GM18502 (cell line): ENCODE data around the gene IDUA.

ENCODE experiments used
- ATAC-seq: cut with Tn5 transposase; IDR thresholded peaks from one replicate; pipeline ENCODE4 v1.9.1; 2021; ENCODE audit warnings: mild to moderate bottlenecking; ENCODE audit not compliant: unreplicated experiment, poor library complexity

IDUA gene

DNA sequence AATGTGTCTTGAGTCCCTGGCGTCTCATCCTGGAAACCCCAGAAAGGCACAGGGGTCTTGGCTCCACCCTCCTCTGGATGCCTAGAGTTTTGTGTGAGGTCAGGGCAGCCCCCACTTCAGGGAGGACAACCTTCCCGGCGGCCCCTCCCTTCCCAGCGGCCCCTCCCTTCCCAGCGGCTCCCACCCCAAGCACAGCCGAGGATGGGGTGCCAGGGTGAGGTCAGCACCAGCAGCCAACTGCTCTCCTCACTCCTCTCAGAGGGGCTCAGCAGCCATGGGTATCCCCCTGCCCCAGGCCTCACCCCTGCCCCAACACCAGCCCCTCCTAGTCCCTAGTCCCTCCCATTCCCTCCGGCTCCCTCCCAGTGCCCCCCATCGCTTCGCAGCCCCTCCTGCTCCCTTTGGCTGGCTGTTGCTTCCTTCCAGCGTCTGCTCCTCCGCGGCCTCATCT is 30.9 kb upstream of the IDUA start:
- ATAC-seq: no peak

DNA sequence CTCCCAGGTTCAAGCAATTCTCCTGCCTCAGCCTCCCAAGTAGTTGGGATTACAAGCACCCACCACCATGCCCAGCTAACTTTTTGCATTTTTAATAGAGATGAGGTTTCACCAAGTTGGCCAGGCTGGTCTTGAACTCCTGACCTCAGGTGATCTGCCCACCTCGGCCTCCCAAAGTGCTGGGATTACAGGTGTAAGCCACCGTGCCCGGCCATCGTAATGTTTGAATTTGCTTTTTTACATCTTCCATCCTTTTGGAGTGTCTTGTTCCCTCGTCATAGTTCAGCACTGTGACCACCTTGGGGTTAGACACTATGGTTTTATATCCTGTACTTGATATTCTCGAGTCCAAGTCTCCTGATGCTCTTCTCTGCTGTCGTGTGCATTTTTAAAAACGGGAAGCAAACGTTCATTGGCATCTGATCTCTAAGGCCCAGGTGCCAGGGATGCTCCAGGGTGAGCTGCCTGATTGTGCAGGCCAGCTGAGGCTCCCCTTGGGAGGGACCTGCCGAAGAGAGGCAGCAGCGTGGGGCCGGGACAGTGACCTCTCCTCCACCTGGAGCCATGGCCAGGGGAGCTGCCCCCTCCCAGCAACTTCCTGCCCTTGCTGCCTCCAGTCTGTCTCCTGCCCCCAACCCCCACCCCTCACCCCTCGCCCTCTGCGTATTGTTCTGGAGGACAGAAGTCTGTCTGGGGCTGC is 30.2 kb upstream of the IDUA start:
- ATAC-seq: no peak

DNA sequence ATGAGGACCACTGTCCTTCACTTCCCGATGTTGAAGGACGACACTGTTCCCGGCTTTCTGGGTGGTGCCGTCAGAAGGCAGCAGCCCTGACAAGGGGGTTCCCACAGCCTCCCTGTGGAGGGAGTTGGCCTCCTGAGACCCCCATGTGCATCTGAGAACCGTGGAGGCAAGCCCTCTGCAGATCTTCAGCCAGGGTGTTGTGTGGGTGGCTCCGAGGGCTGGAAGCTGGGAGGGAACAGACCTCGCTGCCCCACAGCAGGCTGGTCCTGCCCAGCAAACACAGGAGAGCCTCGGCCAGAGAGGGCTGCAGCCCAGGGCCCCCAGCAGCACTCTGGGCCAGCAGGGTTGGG is 29.6 kb upstream of the IDUA start:
- ATAC-seq: no peak

DNA sequence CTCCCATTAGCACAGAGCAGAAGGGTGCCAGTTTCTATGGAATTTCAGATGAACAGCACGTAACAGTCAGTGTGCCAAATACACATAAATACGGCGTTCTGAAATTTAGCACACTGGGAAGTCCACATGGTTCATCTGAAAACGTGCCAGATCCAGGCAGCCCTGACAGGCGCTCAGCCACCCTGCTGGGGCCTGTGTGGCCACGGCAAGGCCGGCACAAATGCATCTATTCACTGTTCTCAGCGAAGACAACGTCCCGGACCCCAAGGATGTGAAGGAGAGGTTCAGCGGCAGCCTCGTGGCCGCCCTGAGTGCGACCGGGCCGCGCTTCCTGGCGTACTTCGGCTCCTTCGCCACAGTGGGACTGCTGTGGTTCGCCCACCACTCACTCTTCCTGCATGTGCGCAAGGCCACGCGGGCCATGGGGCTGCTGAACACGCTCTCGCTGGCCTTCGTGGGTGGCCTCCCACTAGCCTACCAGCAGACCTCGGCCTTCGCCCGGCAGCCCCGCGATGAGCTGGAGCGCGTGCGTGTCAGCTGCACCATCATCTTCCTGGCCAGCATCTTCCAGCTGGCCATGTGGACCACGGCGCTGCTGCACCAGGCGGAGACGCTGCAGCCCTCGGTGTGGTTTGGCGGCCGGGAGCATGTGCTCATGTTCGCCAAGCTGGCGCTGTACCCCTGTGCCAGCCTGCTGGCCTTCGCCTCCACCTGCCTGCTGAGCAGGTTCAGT is 29.1 kb upstream of the IDUA start:
- no peak for ATAC-seq

DNA sequence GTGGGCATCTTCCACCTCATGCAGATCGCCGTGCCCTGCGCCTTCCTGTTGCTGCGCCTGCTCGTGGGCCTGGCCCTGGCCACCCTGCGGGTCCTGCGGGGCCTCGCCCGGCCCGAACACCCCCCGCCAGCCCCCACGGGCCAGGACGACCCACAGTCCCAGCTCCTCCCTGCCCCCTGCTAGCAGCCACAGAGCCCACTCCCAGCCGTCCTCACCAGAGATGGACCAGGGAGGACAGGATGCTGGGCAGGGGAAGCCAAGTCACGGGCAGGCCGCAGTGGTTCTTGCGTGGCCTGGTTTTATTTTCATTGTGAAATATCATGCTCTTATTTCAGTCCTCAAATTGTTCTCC is 28.6 kb upstream of the IDUA start:
- no peak for ATAC-seq

DNA sequence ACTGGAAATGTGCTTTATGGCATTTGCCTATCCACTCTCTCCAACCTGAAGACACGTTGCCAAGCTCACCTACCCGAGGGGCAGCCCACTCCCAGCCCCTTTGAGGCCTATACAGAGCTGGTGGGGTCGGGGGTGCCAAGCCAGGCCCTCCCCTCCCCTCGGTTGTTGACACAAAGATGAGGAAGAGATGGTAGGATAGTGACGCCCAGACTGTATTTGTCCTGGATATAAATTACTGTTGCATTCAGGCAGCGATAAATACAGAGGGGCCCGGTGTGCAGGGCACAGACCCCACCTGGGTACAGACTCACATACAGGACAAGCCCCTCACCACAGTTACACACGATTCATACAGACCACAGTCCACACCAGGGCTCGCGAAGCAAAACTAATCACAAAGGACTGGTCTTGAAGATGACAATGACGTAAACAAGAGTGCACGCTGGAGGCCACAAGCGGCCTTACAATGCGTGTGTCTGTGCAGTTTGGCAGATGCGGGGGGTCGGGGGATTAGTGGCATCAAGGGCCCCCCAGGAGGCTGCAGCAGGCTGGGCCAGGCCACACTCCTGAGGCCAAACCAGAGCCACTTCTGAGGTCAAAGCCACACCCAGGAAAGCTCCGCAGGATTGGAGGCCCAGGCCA is 28.0 kb upstream of the IDUA start:
- no peak for ATAC-seq

DNA sequence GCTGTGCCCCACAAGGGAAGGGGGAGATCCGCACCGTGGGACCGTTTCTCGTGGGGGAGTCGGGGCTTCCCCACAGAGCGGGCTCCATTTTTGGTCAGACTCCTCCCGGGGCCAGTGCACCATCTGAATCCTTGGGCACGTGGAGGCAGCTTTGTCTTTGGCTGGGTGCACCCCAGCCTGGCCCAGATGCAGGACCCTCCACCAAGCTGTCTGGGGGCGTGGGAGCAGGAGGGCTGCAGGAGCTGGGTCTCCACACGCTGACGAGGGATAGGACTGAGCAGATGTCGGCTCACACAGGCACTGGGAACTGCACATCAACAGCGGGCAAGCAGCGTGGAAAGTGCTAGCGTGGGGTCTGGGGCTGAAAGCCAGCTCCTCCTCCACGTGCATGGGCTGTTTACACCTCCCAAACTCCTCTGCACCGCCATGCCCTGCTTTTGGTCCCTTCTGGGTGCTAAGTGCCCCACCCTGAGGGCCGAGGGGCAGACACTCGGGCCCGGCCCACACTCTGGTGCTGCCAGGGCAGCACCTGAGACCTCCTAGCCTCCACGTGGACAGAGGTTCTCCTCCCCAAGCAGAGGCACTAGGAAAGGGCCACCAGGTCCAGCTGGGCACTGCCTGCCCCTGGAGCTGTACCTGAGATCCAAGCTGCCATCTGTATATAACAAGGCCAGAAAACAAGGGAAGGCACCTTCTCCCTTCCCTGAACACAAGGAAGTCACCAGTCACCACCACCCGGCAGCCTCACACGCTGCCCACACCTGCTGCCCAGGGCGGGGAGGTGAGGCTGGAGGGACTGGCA is 27.3 kb upstream of the IDUA start:
- no peak for ATAC-seq

DNA sequence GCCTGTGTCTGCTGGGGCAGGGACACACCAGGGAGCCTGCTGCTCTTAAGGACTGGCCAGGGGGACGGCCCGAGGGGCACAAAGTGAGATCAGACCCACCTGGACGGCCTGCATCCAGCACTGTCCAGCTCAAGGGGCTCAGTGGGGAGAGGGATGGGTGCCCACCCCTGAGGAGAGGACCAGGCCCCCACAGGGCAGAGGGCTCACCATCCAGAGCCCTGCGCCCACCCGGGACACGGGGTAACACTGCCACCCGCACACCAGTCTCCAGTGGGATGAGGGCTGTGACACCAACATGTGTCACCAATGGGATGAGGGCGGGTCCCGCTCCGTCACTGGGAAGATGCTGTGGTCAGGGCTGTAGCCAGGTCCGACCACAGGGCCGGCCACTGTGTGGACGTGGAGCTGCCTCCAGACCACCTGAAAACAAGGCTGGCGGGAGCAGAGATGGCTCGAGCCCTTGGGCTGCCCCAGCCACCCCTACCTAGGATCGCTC is 26.7 kb upstream of the IDUA start:
- no peak for ATAC-seq

DNA sequence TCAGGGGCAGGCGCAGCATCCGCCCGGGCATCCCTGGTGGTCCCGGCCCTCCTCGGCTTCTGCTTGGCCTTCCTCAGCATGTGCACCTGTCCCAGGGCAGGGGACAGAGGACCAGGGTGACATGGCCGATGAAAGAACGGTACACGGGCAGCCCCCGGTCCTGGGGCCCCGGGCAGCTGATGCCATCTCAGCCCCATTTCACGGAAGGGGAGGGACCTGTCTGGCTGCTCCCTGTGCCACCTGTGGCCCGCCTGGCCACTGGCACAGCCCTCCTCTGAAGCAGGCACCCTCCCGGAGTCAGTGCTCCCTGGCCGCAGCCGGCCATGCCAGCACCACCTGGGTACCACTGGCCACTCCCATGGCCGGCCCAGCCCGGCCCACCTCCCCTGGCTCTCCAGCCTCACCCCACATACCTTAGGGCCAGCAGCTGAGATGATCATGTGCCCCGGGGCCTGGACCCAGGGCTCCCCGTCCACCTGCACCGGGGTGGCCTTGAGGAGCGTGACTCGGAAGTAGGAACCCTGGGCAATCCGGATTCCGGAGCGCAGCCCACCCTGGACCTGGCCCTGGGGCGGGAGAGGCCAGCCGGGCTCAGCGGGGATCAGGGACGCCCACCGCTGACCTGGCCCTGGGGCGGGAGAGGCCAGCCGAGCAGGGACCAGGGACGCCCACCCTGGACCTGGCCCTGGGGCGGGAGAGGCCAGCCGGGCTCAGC is 26.1 kb upstream of the IDUA start:
- no peak for ATAC-seq

DNA sequence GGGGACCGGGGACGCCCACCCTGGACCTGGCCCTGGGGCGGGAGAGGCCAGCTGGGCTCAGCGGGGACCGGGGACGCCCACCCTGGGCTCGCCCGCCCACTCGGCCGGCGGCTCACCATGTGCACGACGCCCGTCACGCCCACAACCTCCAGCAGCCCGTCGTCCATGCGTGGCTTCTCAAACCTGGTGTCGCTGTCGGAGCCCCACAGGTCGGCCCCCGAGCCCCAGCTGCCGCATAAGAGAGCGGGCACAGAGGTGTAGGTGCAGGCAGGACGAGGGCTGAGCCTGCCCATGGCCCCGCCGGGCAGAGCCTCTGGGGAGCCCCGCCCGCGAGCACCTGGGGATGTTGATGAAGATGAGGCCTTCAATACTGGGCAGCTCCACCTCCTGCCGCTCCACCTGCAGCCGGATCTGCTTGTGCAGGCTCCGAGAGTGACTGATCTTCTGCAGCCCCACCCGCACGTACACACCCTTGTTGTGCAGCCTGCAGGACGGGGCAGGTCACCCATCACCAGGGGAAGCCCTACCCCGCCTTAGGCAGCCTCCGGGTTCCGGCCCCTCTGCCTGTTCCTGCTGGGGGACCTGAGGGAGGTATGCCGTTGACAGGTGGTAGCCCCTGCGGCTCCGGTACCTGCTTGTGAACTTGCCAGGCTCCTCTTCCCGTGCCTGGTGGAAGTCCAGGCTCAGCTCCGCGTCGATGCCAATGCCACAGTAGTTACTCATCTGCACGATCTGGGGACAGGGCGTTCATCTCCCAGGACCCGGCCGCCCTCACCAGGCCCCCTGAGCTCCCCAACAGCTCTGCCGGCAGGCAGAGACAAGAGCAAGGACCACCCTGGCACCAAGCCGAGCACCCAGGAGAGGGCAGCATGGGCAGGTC is 25.3 kb upstream of the IDUA start:
- no peak for ATAC-seq

DNA sequence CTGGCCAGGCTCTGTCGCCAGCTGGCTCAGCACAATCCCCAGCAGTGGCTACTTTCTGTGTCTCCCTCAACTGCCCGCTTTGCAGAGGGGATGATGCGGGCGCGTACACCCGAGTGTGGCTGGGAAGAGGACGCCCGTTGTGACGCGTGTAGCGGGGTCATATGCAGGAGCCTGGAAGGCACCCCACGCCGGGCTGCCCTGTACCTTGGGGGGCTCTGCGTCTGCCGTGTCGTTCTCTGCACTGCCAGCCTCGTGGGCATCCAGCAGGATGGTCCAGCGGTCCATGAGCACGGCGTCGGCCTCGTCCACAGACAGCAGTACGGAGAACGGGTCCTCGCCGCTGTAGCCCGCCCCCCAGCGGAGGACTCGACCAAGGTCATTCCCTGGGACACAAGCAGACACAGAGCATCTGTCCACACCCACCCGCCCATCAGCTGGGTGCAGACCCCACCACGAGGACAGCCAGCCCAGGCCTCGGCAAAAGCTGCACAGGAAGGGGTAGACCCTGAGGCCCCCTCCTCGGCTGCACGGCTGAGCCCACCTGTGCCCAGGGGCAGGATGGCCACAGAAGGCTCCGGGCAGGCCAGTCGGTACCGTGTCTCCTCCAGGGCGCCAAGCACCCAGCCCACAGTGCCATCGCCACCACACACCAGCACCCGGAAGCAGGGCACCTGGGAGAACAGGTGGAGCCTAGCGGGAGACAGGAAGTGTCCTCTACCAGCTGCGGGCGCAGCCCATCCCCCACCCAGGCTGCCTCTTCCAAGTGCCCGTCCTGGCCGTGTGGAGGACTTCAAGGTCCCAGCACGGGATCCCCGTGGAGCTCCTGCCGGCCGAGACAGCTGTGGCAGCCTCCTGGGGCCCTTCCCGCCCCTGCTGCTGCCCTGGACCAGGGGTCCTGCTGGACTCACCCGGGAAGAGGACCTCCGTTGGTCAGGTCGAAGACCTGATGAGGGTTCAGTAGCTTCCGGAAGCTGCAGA is 24.3 kb upstream of the IDUA start:
- ATAC-seq: no peak

DNA sequence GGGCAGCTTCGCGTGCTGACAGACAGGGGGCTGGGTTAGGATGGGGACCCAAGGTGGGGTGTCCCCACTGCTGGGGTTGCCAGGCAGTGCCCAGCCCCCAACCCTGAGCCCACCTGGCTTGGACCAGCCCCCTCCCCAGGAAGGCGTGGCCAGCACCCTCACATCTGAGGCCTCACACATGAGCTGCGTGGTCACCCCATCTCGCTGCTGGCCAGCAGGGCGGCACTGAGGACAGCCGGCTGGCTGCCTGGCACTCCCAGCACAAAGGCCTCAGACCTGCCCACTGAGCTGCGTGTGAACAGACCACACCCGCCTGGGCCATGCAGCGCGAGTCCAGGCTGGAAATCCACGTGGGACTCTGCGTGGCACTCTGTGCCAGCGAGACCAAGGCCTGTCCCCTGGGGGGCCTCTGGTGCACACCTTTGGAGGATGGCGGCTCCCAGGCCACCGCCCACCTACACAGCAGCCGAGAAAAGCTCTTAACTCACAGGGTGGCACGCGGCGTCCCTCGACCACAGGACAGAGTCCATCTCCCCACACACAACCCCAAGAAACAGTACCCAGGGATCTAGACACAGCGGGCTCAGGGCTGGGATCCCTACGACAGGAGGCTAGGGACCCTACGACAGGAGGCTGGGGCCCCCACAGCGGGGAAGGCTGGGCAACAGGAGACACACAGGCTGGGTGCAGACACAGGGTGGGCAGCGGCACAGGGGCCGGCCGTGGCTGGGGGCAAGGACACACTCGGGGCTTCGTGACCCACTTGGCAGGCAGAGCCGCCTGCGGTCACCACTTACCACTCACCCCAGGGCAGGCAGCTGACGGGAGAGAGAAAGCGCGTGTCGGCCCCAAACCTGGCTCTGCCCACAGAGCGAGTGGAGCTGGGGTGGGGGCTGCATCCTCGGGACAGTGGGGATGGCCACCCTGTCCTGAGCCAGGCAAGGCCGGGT is 23.3 kb upstream of the IDUA start:
- ATAC-seq: no peak

DNA sequence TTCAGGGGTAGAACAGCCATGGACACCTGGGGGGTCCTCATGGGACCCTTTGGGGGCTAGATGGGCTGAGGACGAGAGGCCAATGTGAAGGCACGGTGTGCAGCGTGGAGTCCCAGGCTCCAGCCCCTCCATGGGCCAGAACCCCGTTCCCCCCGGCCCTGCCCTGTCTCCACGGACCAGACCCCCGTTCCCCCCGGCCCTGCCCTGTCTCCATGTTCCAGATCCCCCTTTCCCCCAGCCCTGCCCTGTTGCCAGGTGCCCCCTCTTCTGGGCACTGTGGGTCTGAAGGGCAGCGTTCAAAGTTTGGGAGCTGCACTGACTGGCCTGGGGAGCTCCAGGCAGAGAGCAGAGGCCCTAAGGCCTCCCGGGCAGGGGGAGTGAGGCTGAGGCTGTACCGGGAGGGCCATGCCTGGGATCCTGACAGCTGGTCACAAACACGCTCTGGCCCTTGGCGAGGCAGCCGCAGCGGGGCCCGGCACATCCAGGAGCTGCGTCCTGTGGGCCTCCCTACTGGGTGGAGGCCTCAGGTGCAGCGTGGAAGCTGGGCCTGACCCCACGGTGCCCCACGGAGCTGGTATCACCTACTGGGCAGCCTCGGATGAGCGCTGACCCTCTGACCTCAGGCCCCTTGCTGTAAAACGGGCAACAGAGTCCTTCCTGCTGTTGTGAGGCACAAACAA is 22.4 kb upstream of the IDUA start:
- ATAC-seq: no peak

DNA sequence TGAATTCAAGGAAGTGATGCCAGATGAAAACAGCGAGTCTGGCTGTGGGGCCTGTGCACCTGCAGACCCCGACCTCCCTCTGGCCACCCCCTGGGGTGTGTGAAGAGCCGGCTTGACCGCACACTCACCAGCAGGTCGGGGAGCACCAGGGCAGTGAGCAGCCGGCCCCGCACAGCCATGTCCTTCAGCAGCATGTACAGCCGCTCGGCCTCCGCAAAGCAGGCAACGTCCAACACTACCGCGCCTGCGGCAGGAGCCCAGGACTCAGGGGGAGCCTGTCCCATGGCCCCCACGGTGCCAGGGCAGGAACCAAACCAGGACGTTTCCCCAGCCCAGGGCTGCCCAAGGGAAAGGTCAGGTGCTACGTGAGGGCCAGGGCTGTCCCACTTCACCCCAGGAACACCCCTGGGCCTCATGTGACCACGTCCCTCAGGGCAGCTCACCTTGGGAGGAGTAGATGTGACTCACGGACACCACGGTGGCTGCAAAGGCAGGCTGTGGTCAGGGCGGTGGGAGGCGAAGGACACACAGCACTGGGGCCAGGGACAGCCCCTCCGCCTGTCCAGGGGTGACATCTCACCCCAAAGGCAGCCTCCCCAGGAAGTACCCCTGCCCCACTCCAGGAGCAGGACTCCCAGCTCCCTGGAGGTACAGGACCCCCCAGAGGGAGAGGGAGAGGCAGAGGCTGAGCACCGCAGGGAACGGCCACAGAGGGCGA is 21.6 kb upstream of the IDUA start:
- no peak for ATAC-seq

DNA sequence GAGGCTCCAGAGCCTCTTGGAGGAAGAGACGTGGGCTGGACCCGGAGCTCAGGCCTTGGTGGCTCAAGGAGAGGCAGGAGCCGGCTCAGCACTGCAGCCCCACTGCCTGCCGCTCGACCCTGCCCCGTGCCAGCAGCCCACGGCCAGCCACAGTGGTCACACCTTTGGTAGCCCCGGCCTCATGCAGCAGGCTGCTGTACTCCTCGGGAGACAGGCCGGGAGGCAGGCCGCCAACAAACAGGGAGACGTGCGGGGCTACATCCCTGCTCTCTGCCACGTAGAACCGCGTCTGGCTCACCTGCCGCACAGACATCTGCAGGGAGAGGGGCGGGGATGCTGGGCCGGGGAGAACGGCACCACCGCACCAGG is 21.1 kb upstream of the IDUA start:
- ATAC-seq: no peak
